Measurements from ENCODE around the gene MIDN. TPM values are rescaled to one million over a fixed set of nuclear protein-coding genes. Genes with fewer than 3 reads are reported as not detected.

The MIDN gene
- total RNA-seq, 1 experiment from 2014 or later = 286 TPM

- H3K27me3 Mint-ChIP-seq (ENCODE audit: low read depth) = peaks cover 15% of the 10 kb centered on the region
- H3K4me2 ChIP-seq (ENCODE audit: insufficient read depth, insufficient read length, low read length) = no peak overlapping the region
- H3K9me3 Mint-ChIP-seq = no peaks in the 10 kb centered on the region
- no peak overlapping the region; the same call in 1 of the 2 replicates for H3K14ac ChIP-seq (ENCODE audit: insufficient read depth, low read length)
- H3K27ac ChIP-seq (ENCODE audit: insufficient read length, low read depth, low read length) = no peak overlapping the region
- peaks cover 10 to 24% of the 10 kb centered on the region in 2 experiments for H3K4me1 Mint-ChIP-seq
- H3K9me3 ChIP-seq (ENCODE audit: control insufficient read depth, low read depth, low read length) = no peaks in the 10 kb centered on the region
- no peak overlapping the region for H2BK12ac ChIP-seq (ENCODE audit: insufficient read length, low read depth, low read length)
- no peak overlapping the region for H3K56ac ChIP-seq (ENCODE audit: insufficient read length, low read depth, low read length)
- peak overlapping the region; percentile 62 to 80 for H3K4me3 Mint-ChIP-seq
- H4K8ac ChIP-seq (replicated peaks; ENCODE audit: insufficient read length, low read depth, low read length) = no peak overlapping the region
- peaks cover 0 to 10% (median 5%) of the 10 kb centered on the region in 3 experiments; a peak in 3 of 7 replicates for H3K36me3 Mint-ChIP-seq (ENCODE audit: insufficient read depth in 1 of 3, low read depth in 3 of 3)
- H3K4ac ChIP-seq (ENCODE audit: low read depth, low read length) = no peak overlapping the region
- no peak overlapping the region for H2BK20ac ChIP-seq (ENCODE audit: low read depth, low read length, poor library complexity, severe bottlenecking)
- H3K9ac ChIP-seq (ENCODE audit: extremely low read depth, insufficient read length, low read length) = no peak overlapping the region
- no peak for DNase-seq
- H3K27ac Mint-ChIP-seq = no peak overlapping the region
- H3T11ph ChIP-seq (ENCODE audit: low read length) = no peak overlapping the region
- H3K23ac ChIP-seq (ENCODE audit: insufficient read length, low read depth, low read length) = no peak overlapping the region
- H2AK5ac ChIP-seq (ENCODE audit: insufficient read length, low read length) = no peak overlapping the region
- H3K79me2 ChIP-seq (ENCODE audit: insufficient read depth, low read length) = peaks cover 2% of the 10 kb centered on the region; the same call in 1 of the 2 replicates
- no peaks in the 10 kb centered on the region for H4K20me1 ChIP-seq (ENCODE audit: control insufficient read depth, insufficient read depth, insufficient read length)
- peaks cover 4% of the 10 kb centered on the region for H3K23me2 ChIP-seq (ENCODE audit: insufficient read length, low read depth, low read length, poor library complexity, severe bottlenecking)
- H3K4me1 ChIP-seq (ENCODE audit: insufficient read depth, low read length) = no peaks in the 10 kb centered on the region
- no peak overlapping the region for H4K5ac ChIP-seq (ENCODE audit: insufficient read length, low read depth, low read length)
- H2BK5ac ChIP-seq (ENCODE audit: insufficient read length, low read length) = no peak overlapping the region
- no peak for TF ChIP-seq CTCF (conservative IDR thresholded peaks at IDR 0.05)
- H2BK120ac ChIP-seq (ENCODE audit: low read depth, low read length, poor library complexity, severe bottlenecking) = no peak overlapping the region
- H2BK15ac ChIP-seq (ENCODE audit: low read depth, low read length) = no peak overlapping the region
- no peak overlapping the region for H2AFZ ChIP-seq (ENCODE audit: low read length)
- no CpG with 5 or more reads among the region's 20 CpGs for WGBS (ENCODE audit: extremely low coverage, insufficient read length, low lambda C conversion rate)
- H4K91ac ChIP-seq (ENCODE audit: insufficient read length, low read depth, low read length) = no peak overlapping the region
- no peak overlapping the region for H3K18ac ChIP-seq (ENCODE audit: insufficient read length, low read depth, low read length)
- no peaks in the 10 kb centered on the region for H3K27me3 ChIP-seq (ENCODE audit: insufficient read depth, low read length)
- no peaks in the 10 kb centered on the region for H3K79me1 ChIP-seq (ENCODE audit: insufficient read depth, low read depth, low read length, poor library complexity, severe bottlenecking)
Observed at GRCh38 chr19:1284293-1284978, 36.1 kb downstream of the MIDN start.

Data from H9 (cell line).